SK-N-SH (cell line): ENCODE results near the gene PRKACA.

Experiments used
- CTCF ChIP-seq: fragments of 200-600 bp; sonication (generic); IDR thresholded peaks from 2 replicates; pipeline ENCODE4 v1.6.1; 2017; ENCODE audit warnings: antibody characterized with exemption, mild to moderate bottlenecking, moderate library complexity
- EP300 ChIP-seq, 2 experiments: IDR thresholded peaks; 2 replicates each; pipeline versions ENCODE4 v1.4.0 to v1.6.1; 2012; ENCODE audit warnings: borderline replicate concordance in 1 of 2, low read depth in 1 of 2, low read length in 1 of 2
- JUND ChIP-seq: IDR thresholded peaks from 2 replicates; pipeline ENCODE4 v1.4.0; 2012
- RAD21 ChIP-seq: IDR thresholded peaks from 2 replicates; pipeline ENCODE4 v1.6.1; 2012; ENCODE audit warnings: mild to moderate bottlenecking, low read length
- TAF1 ChIP-seq: IDR thresholded peaks from 2 replicates; pipeline ENCODE4 v1.6.1; 2012; ENCODE audit warnings: low read depth, mild to moderate bottlenecking, low read length, moderate library complexity, borderline replicate concordance
- USF2 ChIP-seq: fragments of 150-350 bp; IDR thresholded peaks from 2 replicates; pipeline ENCODE4 v1.6.1; 2017; ENCODE audit warnings: antibody characterized with exemption, low read length, low read depth, borderline replicate concordance

- TF ChIP-seq JUND (no peak), TAF1 (no peak), RAD21 (no peak), CTCF (no peak), EP300 (IDR thresholded peaks at IDR 0.05; ENCODE audit: borderline replicate concordance in 1 of 2, low read depth in 1 of 2, low read length in 1 of 2) (no peak), USF2 (no peak)
Measured at GRCh38 chr19:14162871-14163297, 45.3 kb upstream of the PRKACA start.
